ENCODE measurements around the gene FNBP1L.

GRCh38 chr1:93559045-93559444, 111.1 kb downstream of the FNBP1L start:
- no peak for TF ChIP-seq CTCF (IDR thresholded peaks at IDR 0.05)
- no peak for TF ChIP-seq POLR2A (IDR thresholded peaks at IDR 0.05)
